HCT116 (cell line): ENCODE measurements around the gene ENTPD6. TPM values are rescaled to one million over a fixed set of nuclear protein-coding genes. Genes with fewer than 3 reads are reported as not detected.

Experiments
- ATAC-seq: fragments of 200-7000 bp; cut with Tn5 transposase; 2 replicates; pipeline ENCODE4 v1.9.1; 2020; ENCODE audit warnings: mild to moderate bottlenecking, moderate library complexity
- BruUV-seq: library from RNA; stranded (reverse); fragments of 400-500 nt; replicated peaks from 2 replicates; lab custom pipeline; 2021; lab: Mats Ljungman, UMichigan
- CTCF ChIA-PET: fragments of 300-600 bp; sonication (Branson Sonifier 250); formaldehyde crosslinking; loops from one replicate; lab custom pipeline; 2021; ENCODE audit warnings: antibody characterized with exemption; lab: Charles Lee
- POLR2A ChIA-PET: fragments of 300-600, 350-600 bp; sonication (Branson Sonifier 250); formaldehyde crosslinking; loops from one replicate; lab custom pipeline; 2021; ENCODE audit warnings: antibody characterized with exemption; lab: Charles Lee
- RAD21 ChIA-PET, 2 experiments: fragments of 300-600 bp; sonication (Branson Sonifier 250); formaldehyde crosslinking; loops; one replicate each; lab custom pipeline; 2023; ENCODE audit warnings: low total read pairs in 2 of 2; ENCODE audit not compliant: uncharacterized antibody in 2 of 2, unreplicated experiment in 2 of 2, low non-redundant PET in 1 of 2; lab: Charles Lee
- DNase-seq: peaks from one replicate; pipeline ENCODE4 v3.0.0-alpha.2; 2010; ENCODE audit warnings: low read depth, low spot score
- H2AFZ ChIP-seq: fragments of 200-600 bp; shearing (Covaris generic), sonication (generic); 2 replicates; pipeline ENCODE4 v1.6.1; 2017; ENCODE audit warnings: low read depth, mixed run types, mixed read lengths, antibody characterized with exemption, low read length; ENCODE audit not compliant: poor library complexity, severe bottlenecking
- H3K27ac ChIP-seq: 2 replicates; pipeline ENCODE4 v1.5.1; 2012; ENCODE audit warnings: low read depth, low read length
- H3K27me3 ChIP-seq: fragments of 200-600 bp; sonication (generic); 2 replicates; pipeline ENCODE4 v1.6.1; 2016; ENCODE audit warnings: mixed run types, low read length, mixed read lengths; ENCODE audit not compliant: insufficient read depth
- H3K36me3 ChIP-seq, 2 experiments: fragments of 200-500 bp in 1 of 2; fragments of 200-600 bp in 1 of 2; sonication (Bioruptor generic) in 1 of 2; sonication (generic) in 1 of 2; 2 replicates each; pipeline versions ENCODE4 v1.5.1 to v1.6.1; 2014 to 2016; ENCODE audit warnings: low read length in 2 of 2, inconsistent platforms in 1 of 2, mixed read lengths in 1 of 2, mixed run types in 1 of 2; ENCODE audit not compliant: insufficient read depth in 2 of 2, control insufficient read depth in 1 of 2
- H3K4me1 ChIP-seq, 2 experiments: fragments of 200-600 bp in 1 of 2; sonication (generic) in 1 of 2; 2 replicates each; pipeline versions ENCODE4 v1.5.1 to v1.6.1; 2012 to 2017; ENCODE audit warnings: low read length in 2 of 2, inconsistent platforms in 1 of 2, mild to moderate bottlenecking in 1 of 2, mixed read lengths in 1 of 2, mixed run types in 1 of 2, moderate library complexity in 1 of 2; ENCODE audit not compliant: insufficient read depth in 2 of 2, control insufficient read depth in 1 of 2
- H3K4me2 ChIP-seq: fragments of 200-600 bp; sonication (generic); 2 replicates; pipeline ENCODE4 v1.6.1; 2017; ENCODE audit warnings: mixed run types, low read length, mixed read lengths
- H3K4me3 ChIP-seq, 2 experiments: fragments of 200-600 bp in 1 of 2; sonication (generic) in 1 of 2; replicated peaks in 1 of 2; 2 replicates each; pipeline ENCODE4 v1.5.1; 2011 to 2016; ENCODE audit warnings: low read length in 2 of 2, control low read depth in 1 of 2, low read depth in 1 of 2, mild to moderate bottlenecking in 1 of 2, mixed read lengths in 1 of 2, mixed run types in 1 of 2
- H3K79me2 ChIP-seq: fragments of 200-600 bp; sonication (generic); 2 replicates; pipeline ENCODE4 v1.6.1; 2017; ENCODE audit warnings: mild to moderate bottlenecking, mixed run types, low read length, moderate library complexity, mixed read lengths; ENCODE audit not compliant: insufficient read depth
- H3K9ac ChIP-seq: fragments of 200-600 bp; sonication (generic); 2 replicates; pipeline ENCODE4 v1.6.1; 2016; ENCODE audit warnings: low read length, mixed read lengths
- H3K9me2 ChIP-seq: fragments of 200-600 bp; sonication (generic), shearing (Covaris generic); 2 replicates; pipeline ENCODE4 v1.6.1; 2017; ENCODE audit warnings: mixed run types, mild to moderate bottlenecking, moderate library complexity; ENCODE audit not compliant: insufficient read depth
- H3K9me3 ChIP-seq, 2 experiments: fragments of 200-500 bp in 1 of 2; fragments of 200-600 bp in 1 of 2; sonication (Bioruptor generic) in 1 of 2; sonication (generic) in 1 of 2; 2 replicates each; pipeline ENCODE4 v1.6.1; 2014 to 2017; ENCODE audit warnings: low read length in 2 of 2, mixed read lengths in 2 of 2, inconsistent platforms in 1 of 2, low read depth in 1 of 2, mild to moderate bottlenecking in 1 of 2, mixed run types in 1 of 2, moderate library complexity in 1 of 2; ENCODE audit not compliant: control insufficient read depth in 1 of 2, insufficient read depth in 1 of 2
- H4K20me1 ChIP-seq: fragments of 200-600 bp; sonication (generic), shearing (Covaris generic); 2 replicates; pipeline ENCODE4 v1.6.1; 2017; ENCODE audit warnings: mixed run types, mild to moderate bottlenecking, moderate library complexity; ENCODE audit not compliant: insufficient read depth
- CTCF ChIP-seq, 3 experiments: fragments of 200-600 bp in 1 of 3; sonication (generic) in 1 of 3; IDR thresholded peaks in 2 of 3; conservative IDR thresholded peaks in 1 of 3; 2 replicates each; pipeline ENCODE4 v1.5.1; 2012 to 2017; ENCODE audit warnings: low read depth in 2 of 3, low read length in 2 of 3, antibody characterized with exemption in 1 of 3, borderline replicate concordance in 1 of 3, control low read depth in 1 of 3, mild to moderate bottlenecking in 1 of 3, mixed read lengths in 1 of 3, mixed run types in 1 of 3, moderate library complexity in 1 of 3; ENCODE audit not compliant: insufficient read depth in 1 of 3
- ELF1 ChIP-seq: IDR thresholded peaks from 2 replicates; pipeline ENCODE4 v1.6.1; 2012; ENCODE audit warnings: low read depth, borderline replicate concordance
- REST ChIP-seq: IDR thresholded peaks from 2 replicates; pipeline ENCODE4 v1.6.1; 2012; ENCODE audit warnings: low read depth
- intact Hi-C: fragments of 100-400 bp; cut with micrococcal nuclease; formaldehyde crosslinking; loops from 2 replicates; pipeline ENCODE4 v1.10.0; 2022
- total RNA-seq: library from RNA; stranded (reverse); gene quantifications from one replicate; pipeline ENCODE4 v1.2.1, GENCODE V29; 2021; ENCODE audit not compliant: unreplicated experiment

Gene ENTPD6
- total RNA-seq, 1 experiment from 2014 or later = 89.2 TPM

- TF ChIP-seq REST = no peak
Observed at GRCh38 chr20:25219365-25219764, 23.9 kb downstream of the ENTPD6 start (continued).

- H3K27me3 ChIP-seq = no peaks in the 10 kb centered on the region
- intact Hi-C loops = no loop called here
- ChIA-PET POLR2A (no interaction called here), RAD21 (no interaction called here), CTCF (interaction anchor here (1.4 kb wide), 1 partner anchor 226 kb away, joined by 3 read pairs; no protein-coding TSS in a partner anchor)
- ATAC-seq = no peak
- H3K4me3 ChIP-seq = no peak overlapping the region
- H3K27ac ChIP-seq = no peak overlapping the region
- H2AFZ ChIP-seq = no peak overlapping the region
- no peak overlapping the region for H3K4me2 ChIP-seq
- H3K4me1 ChIP-seq = peaks cover 15 to 22% of the 10 kb centered on the region in 2 experiments
- no TSS peak for BruUV-seq
- H3K9ac ChIP-seq = no peak overlapping the region
- H3K9me3 ChIP-seq = no peaks in the 10 kb centered on the region
- H3K9me2 ChIP-seq = no peaks in the 10 kb centered on the region
- DNase-seq = no peak
- no peaks in the 10 kb centered on the region for H3K79me2 ChIP-seq
- H4K20me1 ChIP-seq = no peaks in the 10 kb centered on the region
- TF ChIP-seq CTCF (IDR thresholded peaks at IDR 0.05 in 2 of 3, conservative IDR thresholded peaks at IDR 0.05 in 1 of 3; ENCODE audit: borderline replicate concordance in 1 of 3, insufficient read depth in 1 of 3, low read depth in 2 of 3, low read length in 2 of 3) (peak in 2 of 3 experiments; percentile 47 to 58; a peak in 4 of 6 replicates), ELF1 (no peak)
- peaks cover 4 to 15% of the 10 kb centered on the region in 2 experiments; a peak in 3 of 4 replicates for H3K36me3 ChIP-seq
Observed at GRCh38 chr20:25220021-25220730, 24.7 kb downstream of the ENTPD6 start.
